Embryonic facial prominence (tissue), 1 donor: Measurements from ENCODE around the gene FSTL3.
"Not testable (repeated sequence)": the region's sequence is repeated elsewhere in the genome, so short reads cannot be mapped to it uniquely, and the experiment has no call there.

Experiments used
- DNase-seq: peaks from one replicate; pipeline ENCODE4 v3.0.0-alpha.2; 2016; ENCODE audit errors: extremely low spot score

The FSTL3 gene

GRCh38 chr19:676339-677105, at the start of gene FSTL3:
Gene FSTL3 (plus strand): TSS chr19:676392. CDS start chr19:676424, 32 bp downstream.
- no peak for DNase-seq

GRCh38 chr19:626566-626965, 49.6 kb upstream of the FSTL3 start:
- DNase-seq, result not testable (repeated sequence)

DNA sequence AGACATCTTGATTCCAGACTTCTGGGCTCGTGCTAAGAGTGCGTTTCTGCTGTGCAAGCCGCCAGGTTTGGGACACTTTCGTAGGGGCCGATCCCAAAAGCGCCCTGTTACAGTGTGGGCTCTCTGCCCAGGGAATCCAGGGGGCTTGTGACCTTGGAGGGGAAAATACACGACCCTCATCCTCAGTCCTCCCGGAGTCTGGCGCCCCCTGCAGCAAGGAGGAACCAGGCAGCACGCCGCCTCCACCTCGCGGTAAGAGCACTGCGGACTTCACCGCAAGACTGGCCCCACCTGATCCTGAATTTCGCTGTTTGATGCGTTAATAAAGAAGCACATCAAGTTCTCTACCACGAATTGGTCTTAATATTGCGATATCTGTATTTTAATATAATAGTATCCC, 48.0 kb upstream of the FSTL3 start:
- no peak for DNase-seq

DNA sequence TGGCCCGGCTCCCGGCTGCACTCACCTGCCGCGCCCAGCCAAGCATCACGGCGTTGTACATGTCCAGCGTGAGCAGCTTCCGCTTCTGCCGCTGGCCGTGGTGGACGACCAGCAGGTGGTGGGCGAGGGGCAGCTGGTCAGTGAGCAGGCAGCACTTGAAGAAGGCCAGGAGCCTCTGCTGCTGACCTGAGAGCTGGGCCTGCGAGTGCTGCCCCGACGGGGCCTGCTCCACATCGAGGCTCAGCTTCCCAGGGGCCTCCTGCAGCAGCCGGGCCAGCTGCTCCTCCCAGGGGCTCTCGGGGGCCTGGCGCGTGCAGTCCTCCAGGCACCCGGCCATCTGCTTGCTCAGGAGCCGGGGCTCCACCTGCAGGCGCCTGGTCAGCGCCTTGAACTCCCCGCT, 46.7 kb upstream of the FSTL3 start:
- DNase-seq, result not testable (repeated sequence)

DNA sequence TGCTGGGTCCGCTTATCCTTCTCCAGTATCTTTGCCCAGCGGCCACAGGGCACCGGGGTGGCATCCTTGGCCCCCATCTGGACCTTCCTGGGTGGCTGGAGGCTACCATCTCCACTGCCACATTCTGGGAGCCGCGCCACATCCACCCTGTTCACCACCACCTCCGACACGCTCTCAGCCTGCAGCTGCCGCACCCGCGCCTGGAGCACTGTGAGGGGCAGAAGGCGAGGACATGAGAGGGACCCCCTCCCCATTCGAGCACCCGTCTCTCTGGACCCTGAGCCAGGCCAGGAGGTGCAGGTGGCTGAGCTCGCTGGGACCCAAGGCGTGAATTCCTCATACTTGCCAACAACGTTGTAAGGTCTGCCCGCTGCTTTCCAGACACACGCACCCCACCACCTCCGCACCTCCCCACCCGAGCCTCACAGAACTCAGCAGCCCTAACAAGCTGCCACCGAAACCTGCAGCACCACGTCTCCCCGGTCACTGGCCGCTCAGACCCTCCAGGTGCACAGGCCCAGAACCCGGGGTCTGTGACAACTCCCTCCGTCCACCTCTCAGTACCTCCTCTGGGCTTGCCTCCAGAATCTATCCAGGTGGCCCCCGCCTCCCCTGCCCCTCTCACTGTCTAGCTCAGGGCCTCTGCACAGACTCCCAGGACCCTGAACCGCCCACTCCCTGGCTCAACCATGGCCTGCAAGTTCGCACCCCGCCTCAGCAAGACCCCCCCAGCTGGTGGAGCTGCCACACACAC, 46.1 kb upstream of the FSTL3 start:
- DNase-seq, result no peak

DNA sequence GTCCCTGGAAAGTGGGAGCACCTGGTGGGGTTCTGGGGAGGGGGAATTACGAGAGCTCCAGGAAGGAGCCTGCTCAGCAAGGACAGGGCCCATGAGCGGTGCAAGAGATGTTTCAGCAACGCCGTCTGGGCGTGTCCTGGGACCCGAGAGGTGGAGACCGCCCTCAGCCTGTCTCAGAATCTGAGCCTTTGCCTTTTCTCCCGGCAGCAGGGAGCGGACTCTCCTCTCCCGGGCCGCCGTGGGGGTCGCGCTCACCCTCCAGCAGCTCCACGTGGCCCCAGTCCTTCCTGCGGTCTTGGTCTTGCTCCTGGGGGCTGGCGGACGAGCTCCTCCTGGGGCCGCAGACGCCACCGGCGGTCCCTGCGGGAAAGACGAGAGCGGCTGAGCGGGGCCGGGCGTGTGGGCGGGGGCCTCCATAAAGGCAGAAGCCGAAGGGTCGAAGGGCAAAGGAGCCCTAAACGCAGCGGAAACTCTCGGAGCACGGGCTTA, 43.6 kb upstream of the FSTL3 start:
- DNase-seq, result no peak

GRCh38 chr19:633068-633785, 43.0 kb upstream of the FSTL3 start, which contains the start of gene POLRMT:
Gene POLRMT (minus strand): TSS chr19:633537. CDS start chr19:633512, 25 bp downstream.
- peak; percentile 94 for DNase-seq

DNA sequence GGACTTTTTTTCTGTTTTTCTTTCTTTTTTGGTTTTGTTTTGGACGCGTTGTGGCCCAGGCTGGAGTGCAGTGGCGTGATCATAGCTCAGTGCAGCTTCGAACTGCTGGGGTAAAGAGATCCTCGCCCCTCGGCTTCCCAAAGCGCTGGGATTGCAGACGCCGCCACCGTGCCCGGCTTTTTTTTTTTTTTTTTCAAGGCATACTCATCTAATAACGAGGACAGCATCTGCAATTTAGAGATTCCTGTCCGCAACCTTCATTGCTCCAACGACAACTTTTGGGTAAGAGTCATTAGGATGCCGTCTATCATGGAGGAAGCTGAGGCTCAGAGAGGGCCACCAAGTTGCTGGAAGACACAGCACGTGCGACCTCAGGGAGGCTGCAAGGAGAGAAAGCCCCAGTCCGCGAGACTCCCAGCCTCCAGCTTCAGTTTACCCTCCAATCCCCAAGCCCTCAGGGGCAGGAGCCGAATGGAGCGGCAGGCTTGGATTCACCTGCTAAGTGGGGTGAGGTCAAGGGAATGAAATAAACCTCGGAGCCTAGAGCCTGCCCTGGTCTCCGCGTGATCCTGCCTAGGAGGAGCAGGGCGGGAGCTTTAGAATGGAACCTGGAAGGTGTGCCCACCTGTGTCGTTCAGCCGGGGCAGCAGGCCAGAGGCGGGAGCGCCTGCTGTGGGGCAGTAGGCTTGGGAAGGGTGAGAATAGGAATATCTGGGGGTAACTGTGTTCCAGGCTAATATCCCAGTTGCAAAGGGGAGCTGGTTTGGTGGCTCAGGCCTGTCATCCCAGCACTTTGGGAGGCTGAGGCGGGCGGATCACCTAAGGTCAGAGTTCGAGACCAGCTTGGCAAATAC, 42.2 kb upstream of the FSTL3 start:
- no peak for DNase-seq

GRCh38 chr19:634975-635652, 41.1 kb upstream of the FSTL3 start:
- DNase-seq, result no peak

- no peak for DNase-seq
Measured at GRCh38 chr19:638906-639252, 37.3 kb upstream of the FSTL3 start.

DNA sequence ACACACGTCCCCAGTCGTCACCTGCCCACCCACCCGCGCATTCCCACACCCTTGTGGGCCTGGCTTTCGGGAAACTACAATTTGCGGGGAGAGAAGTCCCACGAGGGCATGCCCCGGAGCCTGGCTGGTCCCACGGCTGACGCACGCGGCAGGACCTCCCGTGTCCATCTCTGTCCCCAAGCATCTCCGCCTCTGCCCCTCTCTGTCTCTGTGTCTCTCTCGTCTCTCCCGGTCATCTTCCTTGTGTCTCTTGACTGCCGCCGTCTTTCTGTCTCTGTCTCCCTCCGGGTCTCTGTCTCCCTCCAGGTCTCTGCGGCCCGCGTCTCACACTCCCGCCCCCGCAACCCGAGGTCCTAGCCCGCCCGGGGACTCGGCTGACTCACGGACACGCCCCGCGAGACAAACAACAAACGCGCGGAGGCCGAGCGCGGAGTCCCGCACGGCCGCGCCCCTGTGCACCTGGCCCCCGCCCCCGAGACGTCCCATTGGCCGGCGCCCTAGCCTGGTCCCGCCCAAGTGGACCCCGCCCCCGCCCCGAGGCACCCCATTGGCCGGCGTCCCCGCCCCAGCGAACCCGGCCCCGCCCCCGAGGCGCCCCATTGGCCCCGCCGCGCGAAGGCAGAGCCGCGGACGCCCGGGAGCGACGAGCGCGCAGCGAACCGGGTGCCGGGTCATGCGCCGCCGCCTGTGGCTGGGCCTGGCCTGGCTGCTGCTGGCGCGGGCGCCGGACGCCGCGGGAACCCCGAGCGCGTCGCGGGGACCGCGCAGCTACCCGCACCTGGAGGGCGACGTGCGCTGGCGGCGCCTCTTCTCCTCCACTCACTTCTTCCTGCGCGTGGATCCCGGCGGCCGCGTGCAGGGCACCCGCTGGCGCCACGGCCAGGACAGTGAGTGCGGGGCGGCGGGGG, 36.7 kb upstream of the FSTL3 start, which contains the start of gene FGF22:
Gene FGF22 (plus strand): TSS at position 627 of the 908 bp plus-strand sequence. CDS start 47 bp downstream, at position 674.
- DNase-seq, result no peak

DNA sequence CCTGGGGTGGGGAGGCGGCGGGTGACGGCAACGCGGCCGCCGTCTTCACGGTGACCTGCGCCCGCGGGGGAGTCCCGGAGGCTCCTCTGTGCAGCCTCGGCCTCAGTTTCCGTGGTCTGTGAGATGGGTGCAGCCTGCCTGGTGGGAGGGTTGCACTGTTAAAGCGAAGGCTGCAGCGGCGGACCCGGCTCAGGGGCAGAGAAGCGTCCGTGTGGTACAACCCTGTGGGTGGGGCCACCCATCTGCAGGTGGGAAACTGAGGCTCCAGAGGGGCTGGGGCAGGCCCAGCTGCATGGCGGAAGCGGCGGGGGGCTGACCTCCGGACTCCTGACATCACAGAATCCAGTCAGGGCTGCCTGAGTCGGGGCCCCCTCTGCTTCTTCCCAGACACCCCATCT, 36.0 kb upstream of the FSTL3 start:
- no peak for DNase-seq

DNA sequence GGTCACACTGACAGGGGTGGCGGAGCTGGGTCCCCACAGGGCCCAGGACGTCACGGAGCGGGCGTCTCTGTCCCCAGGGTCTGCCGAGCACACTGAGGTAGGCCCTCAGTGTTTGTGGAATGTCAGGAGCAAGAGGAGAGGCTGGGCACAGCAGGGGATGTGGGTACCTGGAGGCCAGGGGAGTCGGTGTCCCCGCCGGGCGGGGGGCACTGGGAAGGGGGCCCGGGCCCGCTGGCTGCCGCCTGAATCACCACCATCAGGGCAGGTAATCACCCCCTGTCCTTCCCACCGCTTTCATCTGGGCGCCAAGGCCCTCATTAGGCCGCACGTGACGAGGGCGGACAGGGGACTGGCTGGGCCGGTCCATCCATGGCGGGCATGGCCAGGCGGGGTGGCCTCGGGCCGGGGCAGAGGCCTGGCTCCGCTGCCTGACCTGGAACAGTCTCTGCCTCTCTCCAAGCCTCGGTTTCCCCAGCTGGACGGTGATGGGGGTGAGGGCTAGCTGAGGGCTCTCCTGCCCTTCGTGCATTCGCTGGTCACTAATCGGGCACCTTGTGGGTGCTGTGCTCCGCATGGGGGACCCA, 35.5 kb upstream of the FSTL3 start:
- DNase-seq, result no peak

GRCh38 chr19:641702-642101, 34.5 kb upstream of the FSTL3 start:
- DNase-seq, result no peak

DNA sequence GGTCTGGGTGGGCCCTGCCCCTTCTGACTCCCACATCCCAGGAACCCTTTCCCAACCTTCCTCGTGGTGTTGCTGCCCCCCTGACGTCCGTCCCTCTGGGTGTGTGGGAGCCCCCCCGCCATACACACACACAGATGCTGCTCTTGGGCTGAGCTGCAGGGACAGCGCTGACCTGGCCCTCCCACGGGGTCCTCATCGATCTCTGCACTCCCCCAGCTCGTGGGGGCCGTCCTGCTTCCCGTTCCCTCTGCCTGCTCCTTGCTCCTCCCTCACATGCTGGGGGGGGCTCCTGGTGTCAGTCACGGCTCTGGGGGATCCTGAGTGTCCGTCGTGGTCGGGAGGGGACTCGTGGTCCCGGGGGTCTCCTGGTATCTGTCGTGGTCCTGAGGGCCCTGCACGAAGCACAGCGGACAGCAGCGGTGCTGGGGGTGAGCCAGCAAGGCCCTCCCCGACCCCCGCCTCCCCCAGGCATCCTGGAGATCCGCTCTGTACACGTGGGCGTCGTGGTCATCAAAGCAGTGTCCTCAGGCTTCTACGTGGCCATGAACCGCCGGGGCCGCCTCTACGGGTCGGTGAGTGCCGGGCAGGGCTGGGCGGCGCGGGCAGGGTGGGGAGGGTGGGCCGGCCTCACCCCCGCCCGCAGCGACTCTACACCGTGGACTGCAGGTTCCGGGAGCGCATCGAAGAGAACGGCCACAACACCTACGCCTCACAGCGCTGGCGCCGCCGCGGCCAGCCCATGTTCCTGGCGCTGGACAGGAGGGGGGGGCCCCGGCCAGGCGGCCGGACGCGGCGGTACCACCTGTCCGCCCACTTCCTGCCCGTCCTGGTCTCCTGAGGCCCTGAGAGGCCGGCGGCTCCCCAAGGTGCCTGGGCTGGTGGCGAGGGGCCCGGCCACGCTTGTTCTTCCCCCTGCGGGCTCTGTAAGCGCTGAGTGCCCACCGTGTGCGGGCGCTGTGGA, 33.1 kb upstream of the FSTL3 start:
- no peak for DNase-seq

DNA sequence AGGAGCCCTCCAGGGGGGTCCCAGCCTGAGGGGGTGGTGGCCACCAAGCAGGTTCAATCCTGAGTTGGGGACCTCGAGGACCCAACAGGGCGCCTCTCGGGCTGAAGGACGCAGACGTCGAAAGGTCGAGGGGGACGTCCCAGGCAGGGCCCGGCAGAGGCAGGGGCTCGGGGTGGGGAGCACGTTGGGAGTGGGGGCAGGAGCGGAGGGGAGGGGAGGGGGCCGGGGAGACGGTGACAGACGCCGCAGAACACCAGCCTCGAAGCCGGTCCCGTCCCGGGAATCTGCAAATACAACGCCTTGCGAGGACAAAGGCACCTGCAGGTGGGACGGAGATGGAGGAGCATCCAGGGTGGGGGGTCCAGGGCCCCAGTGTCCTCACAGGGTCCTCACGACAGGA, 32.5 kb upstream of the FSTL3 start:
- no peak for DNase-seq

GRCh38 chr19:644363-644762, 31.8 kb upstream of the FSTL3 start:
- DNase-seq, result no peak

GRCh38 chr19:644789-645188, 31.4 kb upstream of the FSTL3 start:
- no peak for DNase-seq
